Esophagus muscularis mucosa (tissue), 4 donors: ENCODE data around the gene DNPH1. TPM values are rescaled to one million over a fixed set of nuclear protein-coding genes. Genes with fewer than 3 reads are reported as not detected.

Experiments used
- DNase-seq: peaks from one replicate; pipeline ENCODE4 v3.0.0-alpha.2; 2017; ENCODE audit errors: extremely low spot score
- H3K27ac ChIP-seq, 4 donors: fragments of 200-600 bp; sonication (generic); replicated peaks in 1 of 4; 1 replicate in 3 of 4; 2 replicates in 1 of 4; pipeline ENCODE4 v1.5.1; 2016 to 2019; ENCODE audit warnings: mild to moderate bottlenecking in 1 of 4
- H3K27me3 ChIP-seq, 4 donors: fragments of 200-600 bp; sonication (generic); one replicate each; pipeline versions ENCODE4 v1.5.1 to v1.6.0; 2016 to 2019
- H3K36me3 ChIP-seq, 4 donors: fragments of 200-600 bp; sonication (generic); one replicate each; pipeline ENCODE4 v1.5.1; 2016 to 2019
- H3K4me1 ChIP-seq, 4 donors: fragments of 200-600 bp; sonication (generic); one replicate each; pipeline ENCODE4 v1.5.1; 2016 to 2019
- H3K4me3 ChIP-seq, 4 donors: fragments of 200-600 bp; sonication (generic); 1 replicate in 2 of 4; 2 replicates in 2 of 4; pipeline ENCODE4 v1.5.1; 2016 to 2019; ENCODE audit warnings: mild to moderate bottlenecking in 4 of 4, moderate library complexity in 1 of 4
- H3K9me3 ChIP-seq, 4 donors: fragments of 200-600 bp; sonication (generic); 1 replicate in 3 of 4; 2 replicates in 1 of 4; pipeline ENCODE4 v1.5.1; 2016 to 2019
- EP300 ChIP-seq: sonication (generic); formaldehyde crosslinking; IDR thresholded peaks from one replicate; pipeline ENCODE4 v1.6.1; 2017; ENCODE audit warnings: antibody characterized with exemption
- POLR2A ChIP-seq: fragments of 450-650 bp; IDR thresholded peaks from one replicate; pipeline ENCODE4 v1.6.1; 2017; ENCODE audit warnings: antibody characterized with exemption, moderate library complexity, mild to moderate bottlenecking, low read depth
- POLR2AphosphoS5 ChIP-seq, 2 donors: sonication (generic); formaldehyde crosslinking; IDR thresholded peaks; one replicate each; pipeline ENCODE4 v1.6.1; 2017; ENCODE audit warnings: antibody characterized with exemption in 2 of 2
- WGBS: methylation state at CpG from one replicate; pipeline ENCODE4 v1.1.5; 2018; 5-methylcytosine and 5-hydroxymethylcytosine counted together
- intact Hi-C: fragments of 100-400 bp; cut with DNase I; formaldehyde crosslinking; loops from one replicate; pipeline ENCODE4 v1.15.1; 2023
- total RNA-seq, 4 donors: library from RNA; depleted of rRNA; stranded (reverse); fragments of >200 nt; gene quantifications; one replicate each; pipeline versions ENCODE4 v1.1.0 to v1.2.1, GENCODE V29; 2016
- TF ChIP-seq, protein P1 (sequence below), 3 experiments: fragments of 200-600 bp in 2 of 3; fragments of 450-650 bp in 1 of 3; sonication (generic) in 2 of 3; IDR thresholded peaks; one replicate each; pipeline ENCODE4 v1.5.1; 2017 to 2019; ENCODE audit warnings: antibody characterized with exemption in 3 of 3, mild to moderate bottlenecking in 2 of 3, moderate library complexity in 1 of 3

Gene DNPH1
- total RNA-seq, 4 donors from 2014 or later = 60.5 to 70.2 (median 65.3) TPM

DNA sequence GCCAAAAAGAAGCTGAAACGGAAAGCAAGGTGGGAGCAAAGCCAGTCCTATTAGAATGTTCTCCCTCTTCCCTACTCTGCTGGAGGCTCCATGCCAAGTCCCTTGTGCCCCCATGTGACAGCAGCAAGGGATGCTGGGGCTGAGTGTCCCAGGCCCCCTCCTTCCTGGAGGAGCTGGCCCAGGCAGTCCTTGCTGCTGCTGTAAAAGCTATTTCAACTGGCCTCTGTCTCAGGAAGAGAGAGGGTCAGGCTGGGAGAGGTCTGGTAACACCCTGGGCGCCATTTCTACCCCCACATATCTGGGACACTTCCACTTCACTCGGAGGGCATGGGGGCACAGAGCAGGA lies 39.0 kb upstream of the DNPH1 start:
- Histone ChIP-seq H3K4me1 (peaks cover 31 to 42% (median 35%) of the 10 kb centered on the region in 4 donors), H3K4me3 (no peak overlapping the region), H3K27me3 (no peaks in the 10 kb centered on the region), H3K27ac (peak overlapping the region; percentile 71 to 88 (median 83)), H3K9me3 (no peaks in the 10 kb centered on the region), H3K36me3 (no peaks in the 10 kb centered on the region)
- intact Hi-C loops = no loop called here
- TF ChIP-seq EP300 (no peak), POLR2A (no peak), POLR2AphosphoS5 (IDR thresholded peaks at IDR 0.05) (no peak)
- TF ChIP-seq, protein P1, sequence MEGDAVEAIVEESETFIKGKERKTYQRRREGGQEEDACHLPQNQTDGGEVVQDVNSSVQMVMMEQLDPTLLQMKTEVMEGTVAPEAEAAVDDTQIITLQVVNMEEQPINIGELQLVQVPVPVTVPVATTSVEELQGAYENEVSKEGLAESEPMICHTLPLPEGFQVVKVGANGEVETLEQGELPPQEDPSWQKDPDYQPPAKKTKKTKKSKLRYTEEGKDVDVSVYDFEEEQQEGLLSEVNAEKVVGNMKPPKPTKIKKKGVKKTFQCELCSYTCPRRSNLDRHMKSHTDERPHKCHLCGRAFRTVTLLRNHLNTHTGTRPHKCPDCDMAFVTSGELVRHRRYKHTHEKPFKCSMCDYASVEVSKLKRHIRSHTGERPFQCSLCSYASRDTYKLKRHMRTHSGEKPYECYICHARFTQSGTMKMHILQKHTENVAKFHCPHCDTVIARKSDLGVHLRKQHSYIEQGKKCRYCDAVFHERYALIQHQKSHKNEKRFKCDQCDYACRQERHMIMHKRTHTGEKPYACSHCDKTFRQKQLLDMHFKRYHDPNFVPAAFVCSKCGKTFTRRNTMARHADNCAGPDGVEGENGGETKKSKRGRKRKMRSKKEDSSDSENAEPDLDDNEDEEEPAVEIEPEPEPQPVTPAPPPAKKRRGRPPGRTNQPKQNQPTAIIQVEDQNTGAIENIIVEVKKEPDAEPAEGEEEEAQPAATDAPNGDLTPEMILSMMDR (IDR thresholded peaks at IDR 0.05) = no peak
- 38% methylated on average over 1 of the region's 3 CpGs for WGBS
- no peak for DNase-seq

DNA sequence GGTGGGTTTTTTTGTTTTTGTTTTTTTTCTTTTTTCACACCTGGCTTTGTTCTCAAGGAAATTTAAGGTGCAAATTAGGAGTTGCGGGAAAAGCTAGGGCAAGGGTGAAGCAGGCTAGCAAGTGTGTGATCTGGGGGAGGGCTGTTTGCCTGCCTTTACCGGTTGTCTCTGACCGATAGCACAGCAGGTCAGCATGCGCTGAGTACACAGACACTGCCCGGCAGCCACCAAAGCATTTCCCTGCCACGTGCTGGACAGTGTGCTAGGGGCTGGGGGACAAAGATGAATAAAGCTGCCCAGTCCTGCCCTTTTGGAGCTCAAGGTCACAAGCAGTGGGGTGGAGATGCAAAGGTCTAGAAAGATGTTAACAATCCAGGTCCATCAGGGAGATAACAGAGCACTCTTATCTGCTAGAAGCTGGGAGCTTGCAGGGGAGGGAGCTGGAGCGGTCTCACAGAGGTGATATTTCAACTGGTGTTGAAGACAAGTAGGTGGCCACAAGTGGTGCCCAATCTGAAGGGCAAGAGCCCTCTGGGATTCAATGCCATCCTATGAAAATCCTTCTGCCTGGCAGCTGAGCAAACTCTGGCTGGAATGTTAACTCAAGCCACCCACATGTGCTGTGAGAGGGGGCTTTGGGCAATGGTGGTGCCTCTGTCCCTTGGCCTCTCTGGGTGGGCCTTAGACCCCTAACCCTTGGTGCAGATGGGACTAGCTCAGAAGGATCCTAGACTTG lies 38.5 kb upstream of the DNPH1 start:
- H3K27ac ChIP-seq = peak overlapping the region; percentile 71 to 88 (median 83)
- no peak for DNase-seq
- intact Hi-C loops = no loop called here

DNA sequence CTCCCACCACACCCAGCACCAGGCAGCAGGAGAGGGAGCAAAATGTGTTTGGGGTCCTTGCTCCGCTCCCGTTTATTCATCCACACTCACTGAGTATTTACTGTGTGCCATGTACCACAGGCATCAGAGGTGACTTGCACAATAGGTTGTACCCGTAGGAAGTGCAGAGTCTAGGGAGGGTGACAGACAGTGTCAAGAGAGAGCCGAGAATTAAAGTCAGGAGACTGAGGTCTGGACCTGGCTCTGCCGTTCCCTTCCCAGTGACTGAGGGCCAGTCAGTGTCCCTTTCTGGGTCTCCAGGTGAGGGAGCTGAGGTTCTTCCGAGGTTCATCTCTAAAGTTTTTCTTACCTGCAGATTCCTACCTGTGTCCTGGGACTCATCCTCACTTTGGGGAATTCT lies 36.3 kb upstream of the DNPH1 start:
- TF ChIP-seq EP300 = no peak
- no peak for TF ChIP-seq POLR2AphosphoS5 (IDR thresholded peaks at IDR 0.05)
- TF ChIP-seq, protein P1 (IDR thresholded peaks at IDR 0.05) = no peak
- TF ChIP-seq POLR2A = no peak
- no peak for DNase-seq
- no peaks in the 10 kb centered on the region for H3K27me3 ChIP-seq
- no peak overlapping the region for H3K4me3 ChIP-seq
- H3K27ac ChIP-seq = no peak overlapping the region
- no peaks in the 10 kb centered on the region for H3K36me3 ChIP-seq
- 79% methylated on average over 6 of the region's 6 CpGs for WGBS
- intact Hi-C loops = no loop called here
- peaks cover 31 to 35% (median 32%) of the 10 kb centered on the region in 4 donors for H3K4me1 ChIP-seq
- H3K9me3 ChIP-seq = no peaks in the 10 kb centered on the region

More for the DNA sequence above, 38.5 kb upstream of the DNPH1 start:
- no peaks in the 10 kb centered on the region for H3K9me3 ChIP-seq
- H3K4me1 ChIP-seq = peaks cover 31 to 42% (median 35%) of the 10 kb centered on the region in 4 donors
- H3K36me3 ChIP-seq = no peaks in the 10 kb centered on the region
- WGBS = 66% methylated on average over 7 of the region's 7 CpGs
- no peak for TF ChIP-seq POLR2A
- TF ChIP-seq POLR2AphosphoS5 (IDR thresholded peaks at IDR 0.05) = no peak
- TF ChIP-seq, protein P1 (IDR thresholded peaks at IDR 0.05) = no peak
- no peak for TF ChIP-seq EP300
- no peak overlapping the region for H3K4me3 ChIP-seq
- no peaks in the 10 kb centered on the region for H3K27me3 ChIP-seq

DNA sequence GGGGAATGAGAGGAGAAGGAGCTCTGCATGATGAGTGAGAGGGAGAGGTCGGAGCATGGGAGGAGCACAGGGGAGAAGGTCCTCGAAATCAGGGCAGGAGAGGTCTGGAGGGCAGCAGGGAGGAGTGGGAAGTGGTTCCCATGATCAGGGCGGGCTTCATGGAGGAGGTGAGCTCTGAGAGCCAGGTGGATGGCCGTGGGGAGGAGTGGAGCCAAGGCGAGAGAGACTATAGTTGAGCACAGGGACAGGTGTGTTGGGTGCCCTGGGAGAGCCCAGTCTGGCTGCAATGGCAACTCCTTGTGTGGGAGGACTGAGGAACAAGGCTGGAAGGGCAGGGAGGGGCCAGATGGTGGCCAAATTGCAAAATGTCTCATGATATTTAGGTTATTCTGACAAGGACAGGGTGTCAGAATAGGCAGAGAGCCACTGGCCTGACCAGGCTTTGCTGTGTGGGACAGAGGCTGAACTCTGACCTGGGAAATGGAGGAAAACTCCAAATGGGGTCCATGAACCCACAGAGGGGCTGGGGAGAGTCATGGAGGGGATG lies 35.4 kb upstream of the DNPH1 start:
- Histone ChIP-seq H3K27ac (no peak overlapping the region), H3K36me3 (no peaks in the 10 kb centered on the region), H3K4me3 (no peak overlapping the region), H3K4me1 (peaks cover 22 to 26% (median 25%) of the 10 kb centered on the region in 4 donors), H3K27me3 (no peaks in the 10 kb centered on the region), H3K9me3 (no peaks in the 10 kb centered on the region)
- TF ChIP-seq POLR2AphosphoS5 (IDR thresholded peaks at IDR 0.05) (no peak), EP300 (no peak), POLR2A (no peak)
- TF ChIP-seq, protein P1 (IDR thresholded peaks at IDR 0.05) = no peak
- WGBS = 89% methylated on average over 5 of the region's 5 CpGs
- DNase-seq = no peak
- intact Hi-C loops = loop anchor here (5.0 kb wide), 1 partner anchor 243 kb away; no protein-coding TSS in a partner anchor
